ENCODE data around the gene PDGFA. TPM values are rescaled to one million over a fixed set of nuclear protein-coding genes. Genes with fewer than 3 reads are reported as not detected.

Gene PDGFA
- total RNA-seq, 1 donor from 2014 or later: 78.8 TPM

DNA sequence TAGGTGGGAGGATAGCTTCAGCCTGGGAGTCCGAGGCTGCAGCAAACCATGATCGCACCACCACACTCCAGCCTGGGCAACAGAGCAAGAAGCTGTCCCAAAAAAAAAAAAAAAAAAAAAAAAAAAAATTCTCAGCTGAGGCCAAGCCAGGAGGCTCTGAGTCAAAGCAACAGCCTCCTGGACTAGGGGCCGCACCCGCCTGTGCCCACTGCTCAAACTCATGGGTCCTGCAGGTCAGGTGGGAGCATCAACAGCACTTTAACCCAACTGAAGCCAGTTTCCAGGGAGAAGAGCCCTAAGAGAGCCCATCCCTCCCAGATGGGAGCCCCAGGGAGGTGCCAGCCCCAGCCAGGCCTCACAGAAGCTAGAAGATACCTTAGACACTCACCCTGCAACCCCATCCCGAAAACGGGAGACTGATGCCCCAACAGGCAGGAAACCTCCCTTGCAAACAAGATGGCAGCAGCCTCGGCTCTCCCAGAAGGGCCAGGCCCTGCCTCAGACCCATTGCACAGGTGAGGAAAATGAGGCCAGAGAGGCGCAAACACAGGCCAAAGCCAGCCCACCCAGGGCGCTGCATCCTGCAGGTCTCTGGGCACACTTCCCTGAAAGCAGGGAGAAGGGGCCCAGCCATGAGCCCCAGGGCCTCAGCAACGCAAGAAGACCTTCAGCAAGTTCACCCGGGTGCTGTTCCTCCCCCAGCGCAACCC is 11.0 kb downstream of the PDGFA start:
- TF ChIP-seq, protein P1, sequence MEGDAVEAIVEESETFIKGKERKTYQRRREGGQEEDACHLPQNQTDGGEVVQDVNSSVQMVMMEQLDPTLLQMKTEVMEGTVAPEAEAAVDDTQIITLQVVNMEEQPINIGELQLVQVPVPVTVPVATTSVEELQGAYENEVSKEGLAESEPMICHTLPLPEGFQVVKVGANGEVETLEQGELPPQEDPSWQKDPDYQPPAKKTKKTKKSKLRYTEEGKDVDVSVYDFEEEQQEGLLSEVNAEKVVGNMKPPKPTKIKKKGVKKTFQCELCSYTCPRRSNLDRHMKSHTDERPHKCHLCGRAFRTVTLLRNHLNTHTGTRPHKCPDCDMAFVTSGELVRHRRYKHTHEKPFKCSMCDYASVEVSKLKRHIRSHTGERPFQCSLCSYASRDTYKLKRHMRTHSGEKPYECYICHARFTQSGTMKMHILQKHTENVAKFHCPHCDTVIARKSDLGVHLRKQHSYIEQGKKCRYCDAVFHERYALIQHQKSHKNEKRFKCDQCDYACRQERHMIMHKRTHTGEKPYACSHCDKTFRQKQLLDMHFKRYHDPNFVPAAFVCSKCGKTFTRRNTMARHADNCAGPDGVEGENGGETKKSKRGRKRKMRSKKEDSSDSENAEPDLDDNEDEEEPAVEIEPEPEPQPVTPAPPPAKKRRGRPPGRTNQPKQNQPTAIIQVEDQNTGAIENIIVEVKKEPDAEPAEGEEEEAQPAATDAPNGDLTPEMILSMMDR (IDR thresholded peaks at IDR 0.05; ENCODE audit: unreplicated experiment): no peak
- Mint-ChIP-seq H3K27ac (no peak overlapping the region), H3K9me3 (no peaks in the 10 kb centered on the region), H3K36me3 (no peaks in the 10 kb centered on the region), H3K27me3 (ENCODE audit: low read depth) (no peaks in the 10 kb centered on the region), H3K4me3 (no peak overlapping the region), H3K4me1 (peaks cover 16% of the 10 kb centered on the region)
- no peak for DNase-seq (ENCODE audit: low spot score in 2 of 2, unreplicated experiment in 2 of 2)

DNA sequence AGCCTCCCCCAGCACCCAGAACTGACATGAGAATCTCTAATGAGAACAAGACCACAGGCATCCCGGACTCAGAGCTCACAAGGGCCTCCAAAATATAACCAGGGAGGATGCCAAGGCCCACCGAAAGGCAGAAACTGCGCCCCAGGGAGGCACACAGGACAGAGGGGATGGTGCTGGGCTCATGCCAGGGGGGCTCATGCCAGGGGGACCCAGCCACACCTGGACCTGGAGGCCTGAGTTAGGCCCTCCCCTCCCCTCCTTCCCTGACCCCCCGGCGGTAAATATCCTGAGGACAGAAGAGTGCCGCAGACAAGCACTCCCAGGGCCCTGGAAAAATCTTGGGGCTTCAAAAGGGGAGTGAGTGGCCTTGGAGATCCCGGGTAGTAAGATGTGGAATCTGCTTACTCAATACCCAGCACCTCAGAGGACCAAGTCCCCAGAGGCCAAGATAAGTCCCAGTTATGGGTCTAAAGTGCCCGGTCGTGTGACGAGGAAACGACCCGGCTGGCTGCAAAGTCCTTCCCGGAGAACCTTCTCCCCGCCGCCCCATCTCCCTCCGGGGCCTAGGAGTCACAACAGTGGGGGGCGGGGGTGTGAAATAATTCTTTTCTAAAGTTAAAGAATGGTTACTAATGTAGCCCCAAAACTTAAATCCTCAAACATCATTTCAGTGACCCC is 11.9 kb downstream of the PDGFA start:
- no peak for DNase-seq (ENCODE audit: low spot score in 2 of 2, unreplicated experiment in 2 of 2)
- Mint-ChIP-seq H3K27me3 (ENCODE audit: low read depth) (no peaks in the 10 kb centered on the region), H3K4me3 (no peak overlapping the region), H3K27ac (no peak overlapping the region), H3K4me1 (peaks cover 10% of the 10 kb centered on the region), H3K36me3 (no peaks in the 10 kb centered on the region), H3K9me3 (no peaks in the 10 kb centered on the region)
- TF ChIP-seq, protein P1 (IDR thresholded peaks at IDR 0.05; ENCODE audit: unreplicated experiment): no peak

DNA sequence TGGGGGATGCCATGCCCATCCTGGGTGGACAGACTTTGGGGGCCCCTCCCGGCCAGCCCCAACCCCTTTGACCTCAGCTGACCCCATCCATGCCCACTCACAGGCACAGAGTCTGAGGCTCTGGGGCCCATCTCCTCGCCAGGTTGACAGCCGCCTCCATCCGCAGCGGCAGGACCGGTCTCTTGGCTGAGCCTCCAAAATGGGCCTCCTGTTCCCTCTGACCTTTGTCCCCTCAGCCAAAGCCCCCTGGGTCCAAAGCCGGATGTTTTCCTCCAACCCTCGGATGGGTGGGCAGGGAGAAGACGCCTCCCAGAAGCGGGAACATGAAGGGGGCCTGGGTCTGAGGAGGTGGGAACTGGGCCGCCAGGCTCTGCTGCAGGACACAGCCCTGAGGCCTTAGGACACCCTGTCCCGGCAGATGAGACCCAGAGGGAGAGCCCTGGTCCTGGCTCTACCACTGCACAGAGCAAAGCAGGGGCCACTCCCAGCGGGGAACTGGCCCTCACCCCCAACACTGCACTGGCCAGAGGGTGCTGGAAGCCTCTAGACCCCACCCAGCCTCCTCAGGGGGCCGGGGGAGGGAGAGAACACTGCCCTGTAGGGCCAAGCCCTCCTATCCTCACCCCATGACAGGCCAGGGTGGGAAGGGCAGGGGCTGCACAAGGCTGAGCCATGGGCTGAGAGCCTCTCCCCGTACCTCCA is 12.6 kb downstream of the PDGFA start:
- no peaks in the 10 kb centered on the region for H3K9me3 Mint-ChIP-seq
- H3K36me3 Mint-ChIP-seq: no peaks in the 10 kb centered on the region
- no peaks in the 10 kb centered on the region for H3K27me3 Mint-ChIP-seq (ENCODE audit: low read depth)
- H3K4me3 Mint-ChIP-seq: no peak overlapping the region
- TF ChIP-seq, protein P1 (IDR thresholded peaks at IDR 0.05; ENCODE audit: unreplicated experiment): no peak
- no peak overlapping the region for H3K27ac Mint-ChIP-seq
- H3K4me1 Mint-ChIP-seq: peaks cover 7% of the 10 kb centered on the region
- no peak for DNase-seq (ENCODE audit: low spot score in 2 of 2, unreplicated experiment in 2 of 2)

DNA sequence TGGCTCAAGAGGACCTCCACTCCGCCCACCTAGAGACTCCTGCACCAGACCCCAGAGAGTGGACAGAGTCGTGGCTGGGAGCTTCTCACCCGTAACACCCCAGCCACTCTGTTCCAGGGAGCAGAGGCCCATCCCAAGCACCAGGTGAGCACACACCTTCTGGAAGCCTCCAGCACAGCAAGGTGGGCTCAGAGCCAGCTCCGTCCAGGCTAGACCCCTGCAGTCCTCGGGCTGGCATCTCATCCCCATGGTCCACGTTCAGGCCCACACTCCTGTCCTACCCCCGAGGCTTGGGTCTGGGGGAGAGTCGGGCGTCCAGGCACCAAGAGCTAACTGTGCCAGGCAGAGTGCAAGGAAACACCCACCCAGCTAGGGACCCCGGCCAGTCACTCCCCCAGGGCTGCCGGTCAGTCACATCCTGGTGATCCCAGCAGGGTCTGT is 13.2 kb downstream of the PDGFA start:
- H3K4me1 Mint-ChIP-seq: peaks cover 7% of the 10 kb centered on the region
- no peaks in the 10 kb centered on the region for H3K36me3 Mint-ChIP-seq
- no peaks in the 10 kb centered on the region for H3K27me3 Mint-ChIP-seq (ENCODE audit: low read depth)
- no peaks in the 10 kb centered on the region for H3K9me3 Mint-ChIP-seq
- H3K4me3 Mint-ChIP-seq: no peak overlapping the region
- TF ChIP-seq, protein P1 (IDR thresholded peaks at IDR 0.05; ENCODE audit: unreplicated experiment): no peak
- DNase-seq (ENCODE audit: low spot score in 2 of 2, unreplicated experiment in 2 of 2): peak in 1 of 2 experiments; percentile 14
- no peak overlapping the region for H3K27ac Mint-ChIP-seq

DNA sequence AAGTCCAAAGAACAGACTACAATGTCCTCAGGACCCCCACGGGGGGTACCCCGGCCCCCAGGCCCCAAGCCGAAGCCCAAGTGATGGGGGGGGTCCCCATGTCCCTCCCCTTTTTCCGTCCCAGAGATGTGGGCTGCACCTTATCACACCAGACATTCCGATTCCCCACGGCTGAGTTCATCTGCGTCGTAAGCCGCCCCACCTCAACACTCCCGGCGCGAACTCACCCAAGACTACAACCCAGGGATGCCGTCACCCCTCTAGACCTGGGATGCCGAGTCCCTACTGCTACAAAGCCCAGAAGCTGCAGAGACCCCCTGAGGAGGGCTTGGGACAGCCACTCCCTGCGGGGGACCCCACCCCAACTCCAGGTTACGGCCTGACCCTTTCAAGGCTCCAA is 14.5 kb downstream of the PDGFA start:
- TF ChIP-seq, protein P1 (IDR thresholded peaks at IDR 0.05; ENCODE audit: unreplicated experiment): no peak
- peak overlapping the region; percentile 40 for H3K27ac Mint-ChIP-seq
- H3K4me1 Mint-ChIP-seq: peaks cover 7% of the 10 kb centered on the region
- H3K9me3 Mint-ChIP-seq: no peaks in the 10 kb centered on the region
- H3K36me3 Mint-ChIP-seq: peaks cover 9% of the 10 kb centered on the region
- no peak overlapping the region for H3K4me3 Mint-ChIP-seq
- no peak for DNase-seq (ENCODE audit: low spot score in 2 of 2, unreplicated experiment in 2 of 2)
- H3K27me3 Mint-ChIP-seq (ENCODE audit: low read depth): no peaks in the 10 kb centered on the region

All from mesothelial cell of epicardium (in vitro differentiated cells).